RWPE2 (cell line): Measurements from ENCODE around the gene TMEM178B.

ENCODE experiments used
- ATAC-seq: fragments of 200-7000 bp; cut with Tn5 transposase; 3 replicates; pipeline ENCODE4 v1.9.1; 2021; ENCODE audit warnings: low read depth
- DNase-seq: peaks from one replicate; pipeline ENCODE4 v3.0.0-alpha.2; 2020; ENCODE audit warnings: low spot score
- H3K27ac ChIP-seq: fragments of 450-650 bp; 2 replicates; pipeline ENCODE4 v1.5.1; 2017; ENCODE audit warnings: mild to moderate bottlenecking; ENCODE audit not compliant: poor library complexity, severe bottlenecking
- H3K27me3 ChIP-seq: fragments of 250-450 bp; sonication (Bioruptor Pico); 2 replicates; pipeline ENCODE4 v1.5.1; 2021; ENCODE audit warnings: mild to moderate bottlenecking, moderate library complexity; ENCODE audit not compliant: insufficient read depth, poor library complexity, severe bottlenecking
- H3K36me3 ChIP-seq: fragments of 250-450 bp; sonication (Bioruptor Pico); 2 replicates; pipeline ENCODE4 v1.5.1; 2020; ENCODE audit warnings: low read depth, mild to moderate bottlenecking, moderate library complexity
- H3K4me1 ChIP-seq: fragments of 250-450 bp; sonication (Bioruptor Pico); 2 replicates; pipeline ENCODE4 v1.5.1; 2021; ENCODE audit warnings: mild to moderate bottlenecking, moderate library complexity; ENCODE audit not compliant: insufficient read depth, poor library complexity, severe bottlenecking
- H3K4me3 ChIP-seq: fragments of 250-450 bp; sonication (Bioruptor Pico); 2 replicates; pipeline ENCODE4 v1.5.1; 2021; ENCODE audit warnings: mild to moderate bottlenecking, moderate library complexity; ENCODE audit not compliant: severe bottlenecking
- H3K9me3 ChIP-seq: fragments of 250-450 bp; sonication (Bioruptor Pico); 2 replicates; pipeline ENCODE4 v1.5.1; 2021; ENCODE audit warnings: mild to moderate bottlenecking, moderate library complexity; ENCODE audit not compliant: severe bottlenecking
- TF ChIP-seq, protein P1 (sequence below): fragments of 450-650 bp; IDR thresholded peaks from one replicate; pipeline ENCODE4 v1.5.1; 2017; ENCODE audit warnings: mild to moderate bottlenecking, moderate library complexity; ENCODE audit not compliant: poor library complexity, severe bottlenecking

The TMEM178B gene

GRCh38 chr7:141361960-141362359, 288.1 kb downstream of the TMEM178B start:
- TF ChIP-seq, protein P1, sequence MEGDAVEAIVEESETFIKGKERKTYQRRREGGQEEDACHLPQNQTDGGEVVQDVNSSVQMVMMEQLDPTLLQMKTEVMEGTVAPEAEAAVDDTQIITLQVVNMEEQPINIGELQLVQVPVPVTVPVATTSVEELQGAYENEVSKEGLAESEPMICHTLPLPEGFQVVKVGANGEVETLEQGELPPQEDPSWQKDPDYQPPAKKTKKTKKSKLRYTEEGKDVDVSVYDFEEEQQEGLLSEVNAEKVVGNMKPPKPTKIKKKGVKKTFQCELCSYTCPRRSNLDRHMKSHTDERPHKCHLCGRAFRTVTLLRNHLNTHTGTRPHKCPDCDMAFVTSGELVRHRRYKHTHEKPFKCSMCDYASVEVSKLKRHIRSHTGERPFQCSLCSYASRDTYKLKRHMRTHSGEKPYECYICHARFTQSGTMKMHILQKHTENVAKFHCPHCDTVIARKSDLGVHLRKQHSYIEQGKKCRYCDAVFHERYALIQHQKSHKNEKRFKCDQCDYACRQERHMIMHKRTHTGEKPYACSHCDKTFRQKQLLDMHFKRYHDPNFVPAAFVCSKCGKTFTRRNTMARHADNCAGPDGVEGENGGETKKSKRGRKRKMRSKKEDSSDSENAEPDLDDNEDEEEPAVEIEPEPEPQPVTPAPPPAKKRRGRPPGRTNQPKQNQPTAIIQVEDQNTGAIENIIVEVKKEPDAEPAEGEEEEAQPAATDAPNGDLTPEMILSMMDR, result no peak
- no peaks in the 10 kb centered on the region for H3K27me3 ChIP-seq

GRCh38 chr7:141362580-141363435, 288.9 kb downstream of the TMEM178B start:
- peaks cover 5% of the 10 kb centered on the region for H3K9me3 ChIP-seq
- H3K27ac ChIP-seq, result peak overlapping the region; percentile 74
- ATAC-seq (peak; percentile 92), DNase-seq (no peak)
- H3K4me3 ChIP-seq, result no peak overlapping the region
- H3K27me3 ChIP-seq, result no peaks in the 10 kb centered on the region
- TF ChIP-seq, protein P1, result no peak
- no peaks in the 10 kb centered on the region for H3K36me3 ChIP-seq
- peaks cover 17% of the 10 kb centered on the region for H3K4me1 ChIP-seq

More at GRCh38 chr7:141361960-141362359, 288.1 kb downstream of the TMEM178B start:
- Histone ChIP-seq H3K4me1 (peaks cover 17% of the 10 kb centered on the region), H3K4me3 (no peak overlapping the region), H3K9me3 (peaks cover 5% of the 10 kb centered on the region), H3K27ac (peak overlapping the region; percentile 74), H3K36me3 (no peaks in the 10 kb centered on the region)
- no peak for ATAC-seq
- no peak for DNase-seq

- TF ChIP-seq, protein P1, result no peak
- DNase-seq, result no peak
- H3K27me3 ChIP-seq, result no peaks in the 10 kb centered on the region
- peaks cover 17% of the 10 kb centered on the region for H3K4me1 ChIP-seq
- ATAC-seq, result no peak
- no peak overlapping the region for H3K4me3 ChIP-seq
- peak overlapping the region; percentile 74 for H3K27ac ChIP-seq
- peaks cover 4% of the 10 kb centered on the region for H3K9me3 ChIP-seq
- H3K36me3 ChIP-seq, result no peaks in the 10 kb centered on the region
These were observed 289.9 kb downstream of the TMEM178B start for GRCh38 chr7:141363748-141364147.

DNA sequence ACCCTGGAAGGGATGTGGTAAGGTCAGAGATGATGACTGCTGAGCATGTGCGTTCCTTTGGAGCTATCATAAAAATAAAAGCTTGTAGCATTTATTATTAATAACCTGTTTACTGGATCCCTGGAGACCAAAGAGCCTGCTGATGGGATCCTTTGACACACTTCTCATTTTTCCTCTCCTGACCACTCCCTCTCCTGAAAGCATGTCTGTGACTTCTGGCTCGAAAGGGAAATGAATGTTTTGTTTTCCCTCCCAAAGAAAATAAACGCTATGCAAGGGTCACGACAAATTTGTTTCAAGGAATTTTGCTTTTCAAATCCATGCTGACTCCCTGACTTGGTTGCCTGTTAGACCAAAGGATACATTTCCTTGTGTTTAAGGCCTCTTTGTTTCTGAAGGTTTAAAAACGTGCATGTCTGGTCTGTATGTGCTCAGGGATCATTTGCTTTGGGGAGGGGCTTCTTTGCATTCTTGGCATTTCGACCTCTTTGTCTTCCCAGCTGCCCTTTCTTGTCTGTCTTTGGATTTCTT, 292.3 kb downstream of the TMEM178B start:
- H3K27ac ChIP-seq, result no peak overlapping the region
- TF ChIP-seq, protein P1, result no peak

DNA sequence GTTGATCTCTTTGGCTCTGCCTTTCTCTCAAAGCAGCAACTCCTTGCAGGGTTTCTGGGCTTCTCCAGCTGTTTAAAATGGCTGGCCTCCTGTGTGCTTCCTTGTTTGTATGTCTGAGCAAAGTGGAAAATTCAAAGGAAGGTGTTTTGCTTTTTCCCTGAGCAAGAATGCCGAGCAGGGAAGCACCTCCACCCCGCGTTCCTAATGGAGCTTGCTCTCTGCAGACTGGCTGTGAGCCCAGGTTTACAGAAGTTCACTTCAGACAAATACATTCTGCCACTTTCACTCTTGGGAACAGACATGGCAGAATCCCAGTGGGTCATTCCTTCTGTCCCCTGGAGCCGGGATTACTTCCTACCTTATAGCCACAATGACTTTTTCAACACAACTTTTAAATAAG, 295.6 kb downstream of the TMEM178B start:
- ATAC-seq, result no peak
- no peaks in the 10 kb centered on the region for H3K36me3 ChIP-seq

More for the DNA sequence above, 292.3 kb downstream of the TMEM178B start:
- Histone ChIP-seq H3K9me3 (no peaks in the 10 kb centered on the region), H3K4me3 (no peak overlapping the region), H3K4me1 (peaks cover 17% of the 10 kb centered on the region), H3K36me3 (no peaks in the 10 kb centered on the region), H3K27me3 (no peaks in the 10 kb centered on the region)
- DNase-seq (no peak), ATAC-seq (no peak)

More for the DNA sequence above, 295.6 kb downstream of the TMEM178B start:
- Histone ChIP-seq H3K9me3 (no peaks in the 10 kb centered on the region), H3K4me1 (no peaks in the 10 kb centered on the region), H3K4me3 (no peak overlapping the region), H3K27me3 (no peaks in the 10 kb centered on the region), H3K27ac (no peak overlapping the region)
- TF ChIP-seq, protein P1, result no peak
- DNase-seq, result no peak
